Endothelial cell of umbilical vein (primary cell): ENCODE data around the gene SLC41A3.

Experiments
- EZH2 ChIP-seq: IDR thresholded peaks from 2 replicates; pipeline ENCODE4 v1.6.1; 2012; ENCODE audit warnings: borderline replicate concordance, low read depth, mild to moderate bottlenecking, moderate library complexity, low read length, inconsistent platforms; ENCODE audit not compliant: severe bottlenecking
- JUN ChIP-seq: IDR thresholded peaks from 2 replicates; pipeline ENCODE4 v1.6.1; 2011; ENCODE audit warnings: borderline replicate concordance, low read depth; ENCODE audit not compliant: insufficient read length, insufficient read depth
- POLR2A ChIP-seq: IDR thresholded peaks from 2 replicates; pipeline ENCODE4 v1.6.1; 2012; ENCODE audit warnings: low read depth, mild to moderate bottlenecking, control low read depth, low read length
- POLR2AphosphoS5 ChIP-seq: IDR thresholded peaks from 2 replicates; pipeline ENCODE4 v1.6.1; 2012; ENCODE audit warnings: low read depth, mild to moderate bottlenecking, control low read depth, low read length, moderate library complexity; ENCODE audit not compliant: insufficient read depth
- TF ChIP-seq, protein P1 (sequence below), 2 donors: IDR thresholded peaks; 1 replicate in 1 of 2; 2 replicates in 1 of 2; pipeline ENCODE4 v1.5.1; 2011; ENCODE audit warnings: low read length in 2 of 2, mild to moderate bottlenecking in 2 of 2, moderate library complexity in 2 of 2, control low read depth in 1 of 2, inconsistent platforms in 1 of 2, low read depth in 1 of 2; ENCODE audit not compliant: insufficient read depth in 1 of 2; ENCODE audit errors: extremely low read depth in 1 of 2
- TF ChIP-seq, protein P2 (sequence below): IDR thresholded peaks from 2 replicates; pipeline ENCODE4 v1.6.1; 2011; ENCODE audit not compliant: insufficient read depth, insufficient read length

DNA sequence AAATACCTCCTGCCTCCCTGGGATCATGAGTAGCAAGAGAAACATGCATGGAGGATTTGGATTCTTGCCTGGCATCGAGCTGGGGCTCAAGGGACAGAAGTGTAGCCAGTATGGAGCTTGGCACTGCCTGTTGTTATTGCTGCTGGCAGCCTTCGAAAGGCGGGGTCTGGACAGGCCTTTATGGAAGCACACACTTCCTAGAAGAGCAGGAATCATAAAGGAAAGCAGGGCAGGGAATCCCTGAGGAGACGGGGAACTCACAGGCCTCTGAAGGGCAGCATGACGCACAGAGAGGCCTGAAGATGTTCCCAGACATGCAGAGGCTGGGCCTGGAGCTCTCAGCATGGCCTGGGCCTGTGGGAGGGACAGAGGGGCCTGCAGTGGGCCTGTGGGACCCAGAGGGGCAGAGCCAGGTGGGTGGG is 18.6 kb upstream of the SLC41A3 start:
- TF ChIP-seq, protein P1, sequence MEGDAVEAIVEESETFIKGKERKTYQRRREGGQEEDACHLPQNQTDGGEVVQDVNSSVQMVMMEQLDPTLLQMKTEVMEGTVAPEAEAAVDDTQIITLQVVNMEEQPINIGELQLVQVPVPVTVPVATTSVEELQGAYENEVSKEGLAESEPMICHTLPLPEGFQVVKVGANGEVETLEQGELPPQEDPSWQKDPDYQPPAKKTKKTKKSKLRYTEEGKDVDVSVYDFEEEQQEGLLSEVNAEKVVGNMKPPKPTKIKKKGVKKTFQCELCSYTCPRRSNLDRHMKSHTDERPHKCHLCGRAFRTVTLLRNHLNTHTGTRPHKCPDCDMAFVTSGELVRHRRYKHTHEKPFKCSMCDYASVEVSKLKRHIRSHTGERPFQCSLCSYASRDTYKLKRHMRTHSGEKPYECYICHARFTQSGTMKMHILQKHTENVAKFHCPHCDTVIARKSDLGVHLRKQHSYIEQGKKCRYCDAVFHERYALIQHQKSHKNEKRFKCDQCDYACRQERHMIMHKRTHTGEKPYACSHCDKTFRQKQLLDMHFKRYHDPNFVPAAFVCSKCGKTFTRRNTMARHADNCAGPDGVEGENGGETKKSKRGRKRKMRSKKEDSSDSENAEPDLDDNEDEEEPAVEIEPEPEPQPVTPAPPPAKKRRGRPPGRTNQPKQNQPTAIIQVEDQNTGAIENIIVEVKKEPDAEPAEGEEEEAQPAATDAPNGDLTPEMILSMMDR (IDR thresholded peaks at IDR 0.05; ENCODE audit: extremely low read depth in 1 of 2, insufficient read depth in 1 of 2, low read depth in 1 of 2, low read length in 2 of 2): no peak
- TF ChIP-seq EZH2 (no peak), POLR2A (no peak), JUN (no peak), POLR2AphosphoS5 (no peak)
- TF ChIP-seq, protein P2, sequence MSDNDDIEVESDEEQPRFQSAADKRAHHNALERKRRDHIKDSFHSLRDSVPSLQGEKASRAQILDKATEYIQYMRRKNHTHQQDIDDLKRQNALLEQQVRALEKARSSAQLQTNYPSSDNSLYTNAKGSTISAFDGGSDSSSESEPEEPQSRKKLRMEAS: no peak
